SU-DHL-6 (cell line): ENCODE data around the gene RASSF5.

Experiments used
- H2AFZ ChIP-seq: fragments of 200-600 bp; sonication (generic); 2 replicates; pipeline ENCODE4 v1.6.1; 2014; ENCODE audit warnings: low read depth, mild to moderate bottlenecking, moderate library complexity, mixed read lengths, antibody characterized with exemption, low read length; ENCODE audit not compliant: severe bottlenecking
- H3F3A ChIP-seq: fragments of 200-600 bp; shearing (Covaris generic); 2 replicates; pipeline ENCODE4 v1.6.0; 2016; ENCODE audit warnings: antibody characterized with exemption, mild to moderate bottlenecking; ENCODE audit not compliant: insufficient read depth
- H3K27ac ChIP-seq: fragments of 200-600 bp; sonication (generic); 2 replicates; pipeline ENCODE4 v1.5.1; 2016; ENCODE audit warnings: low read depth, mild to moderate bottlenecking, low read length, moderate library complexity, mixed read lengths
- H3K27me3 ChIP-seq: fragments of 200-600 bp; sonication (generic), shearing (Covaris generic); 2 replicates; pipeline ENCODE4 v1.6.0; 2014; ENCODE audit warnings: mild to moderate bottlenecking, low read length
- H3K36me3 ChIP-seq: fragments of 200-600 bp; sonication (generic); 2 replicates; pipeline ENCODE4 v1.6.1; 2014; ENCODE audit warnings: mild to moderate bottlenecking, low read length, mixed read lengths
- H3K4me2 ChIP-seq: fragments of 300-600, 200-600 bp; shearing (Covaris generic), sonication (generic); 2 replicates; pipeline ENCODE4 v1.6.0; 2014; ENCODE audit warnings: low read length, low read depth, mild to moderate bottlenecking; ENCODE audit not compliant: poor library complexity, severe bottlenecking
- H3K4me3 ChIP-seq: fragments of 200-600 bp; sonication (generic); 2 replicates; pipeline ENCODE4 v1.5.1; 2014; ENCODE audit warnings: antibody characterized with exemption, low read length, mild to moderate bottlenecking, mixed read lengths; ENCODE audit not compliant: insufficient read depth, poor library complexity, severe bottlenecking
- H3K79me2 ChIP-seq: fragments of 200-600 bp; sonication (generic); 2 replicates; pipeline ENCODE4 v1.6.1; 2014; ENCODE audit warnings: mild to moderate bottlenecking, low read length, moderate library complexity; ENCODE audit not compliant: insufficient read depth
- H3K9ac ChIP-seq: fragments of 200-600 bp; sonication (generic); 2 replicates; pipeline ENCODE4 v1.7.0; 2014; ENCODE audit warnings: mild to moderate bottlenecking, low read length
- H3K9me2 ChIP-seq: fragments of 200-600 bp; sonication (generic); replicated peaks from 2 replicates; pipeline ENCODE4 v1.6.1; 2014; ENCODE audit warnings: low read length; ENCODE audit not compliant: insufficient read depth
- H3K9me3 ChIP-seq: fragments of 200-600 bp; sonication (generic); 2 replicates; pipeline ENCODE4 v1.6.1; 2014; ENCODE audit warnings: low read length, mixed read lengths; ENCODE audit not compliant: insufficient read depth
- H4K20me1 ChIP-seq: fragments of 200-600 bp; sonication (generic); 2 replicates; pipeline ENCODE4 v1.6.1; 2014; ENCODE audit warnings: low read depth, mild to moderate bottlenecking, antibody characterized with exemption, low read length, moderate library complexity, mixed read lengths
- EZH2phosphoT487 ChIP-seq: fragments of 200-600 bp; sonication (generic), shearing (Covaris generic); conservative IDR thresholded peaks from 2 replicates; pipeline ENCODE4 v1.6.1; 2018; ENCODE audit warnings: mild to moderate bottlenecking, antibody characterized with exemption, low read length, moderate library complexity, mixed read lengths
- TF ChIP-seq, protein P1 (sequence below): fragments of 200-600 bp; sonication (generic); IDR thresholded peaks from one replicate; pipeline ENCODE4 v1.5.1; 2017; ENCODE audit warnings: antibody characterized with exemption, mild to moderate bottlenecking, low read length, moderate library complexity; ENCODE audit not compliant: insufficient read depth, poor library complexity, severe bottlenecking

RASSF5 gene

GRCh38 chr1:206541236-206541833 lies 34.0 kb downstream of the RASSF5 start:
- Histone ChIP-seq H4K20me1 (no peaks in the 10 kb centered on the region), H3K9me2 (no peaks in the 10 kb centered on the region), H3K27me3 (no peaks in the 10 kb centered on the region), H3K9ac (no peak overlapping the region), H3K4me3 (no peak overlapping the region), H2AFZ (no peak overlapping the region), H3K36me3 (no peaks in the 10 kb centered on the region), H3K9me3 (no peaks in the 10 kb centered on the region), H3K79me2 (no peaks in the 10 kb centered on the region), H3F3A (no peaks in the 10 kb centered on the region), H3K4me2 (no peak overlapping the region), H3K27ac (no peak overlapping the region)
- TF ChIP-seq, protein P1, sequence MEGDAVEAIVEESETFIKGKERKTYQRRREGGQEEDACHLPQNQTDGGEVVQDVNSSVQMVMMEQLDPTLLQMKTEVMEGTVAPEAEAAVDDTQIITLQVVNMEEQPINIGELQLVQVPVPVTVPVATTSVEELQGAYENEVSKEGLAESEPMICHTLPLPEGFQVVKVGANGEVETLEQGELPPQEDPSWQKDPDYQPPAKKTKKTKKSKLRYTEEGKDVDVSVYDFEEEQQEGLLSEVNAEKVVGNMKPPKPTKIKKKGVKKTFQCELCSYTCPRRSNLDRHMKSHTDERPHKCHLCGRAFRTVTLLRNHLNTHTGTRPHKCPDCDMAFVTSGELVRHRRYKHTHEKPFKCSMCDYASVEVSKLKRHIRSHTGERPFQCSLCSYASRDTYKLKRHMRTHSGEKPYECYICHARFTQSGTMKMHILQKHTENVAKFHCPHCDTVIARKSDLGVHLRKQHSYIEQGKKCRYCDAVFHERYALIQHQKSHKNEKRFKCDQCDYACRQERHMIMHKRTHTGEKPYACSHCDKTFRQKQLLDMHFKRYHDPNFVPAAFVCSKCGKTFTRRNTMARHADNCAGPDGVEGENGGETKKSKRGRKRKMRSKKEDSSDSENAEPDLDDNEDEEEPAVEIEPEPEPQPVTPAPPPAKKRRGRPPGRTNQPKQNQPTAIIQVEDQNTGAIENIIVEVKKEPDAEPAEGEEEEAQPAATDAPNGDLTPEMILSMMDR: no peak
- no peak for TF ChIP-seq EZH2phosphoT487

GRCh38 chr1:206544562-206545257 lies 37.4 kb downstream of the RASSF5 start:
- H3K9me3 ChIP-seq: no peaks in the 10 kb centered on the region
- H3K4me2 ChIP-seq: no peak overlapping the region
- no peak overlapping the region for H3K9ac ChIP-seq
- H3K27me3 ChIP-seq: no peaks in the 10 kb centered on the region
- H3K9me2 ChIP-seq: no peaks in the 10 kb centered on the region
- no peak overlapping the region for H2AFZ ChIP-seq
- H3K27ac ChIP-seq: no peak overlapping the region
- H3K4me3 ChIP-seq: no peak overlapping the region
- no peaks in the 10 kb centered on the region for H3F3A ChIP-seq
- no peaks in the 10 kb centered on the region for H3K36me3 ChIP-seq
- H4K20me1 ChIP-seq: no peaks in the 10 kb centered on the region
- no peaks in the 10 kb centered on the region for H3K79me2 ChIP-seq
- TF ChIP-seq, protein P1: peak; percentile 92
- TF ChIP-seq EZH2phosphoT487: no peak

GRCh38 chr1:206545351-206545750 lies 38.0 kb downstream of the RASSF5 start:
- no peaks in the 10 kb centered on the region for H3K9me3 ChIP-seq
- no peak overlapping the region for H3K9ac ChIP-seq
- H3K27ac ChIP-seq: no peak overlapping the region
- H3F3A ChIP-seq: no peaks in the 10 kb centered on the region
- H3K27me3 ChIP-seq: no peaks in the 10 kb centered on the region
- H3K9me2 ChIP-seq: no peaks in the 10 kb centered on the region
- TF ChIP-seq, protein P1: no peak
- TF ChIP-seq EZH2phosphoT487: no peak
- no peaks in the 10 kb centered on the region for H3K36me3 ChIP-seq
- no peak overlapping the region for H3K4me2 ChIP-seq
- H3K4me3 ChIP-seq: no peak overlapping the region
- H2AFZ ChIP-seq: no peak overlapping the region
- H4K20me1 ChIP-seq: no peaks in the 10 kb centered on the region
- H3K79me2 ChIP-seq: no peaks in the 10 kb centered on the region
